Limb (tissue), 2 donors: Measurements from ENCODE around the gene TMOD2.

ENCODE experiments used
- DNase-seq, 2 donors: peaks; one replicate each; pipeline ENCODE4 v3.0.0-alpha.2; 2016; ENCODE audit errors: extremely low spot score in 2 of 2

Gene TMOD2

DNA sequence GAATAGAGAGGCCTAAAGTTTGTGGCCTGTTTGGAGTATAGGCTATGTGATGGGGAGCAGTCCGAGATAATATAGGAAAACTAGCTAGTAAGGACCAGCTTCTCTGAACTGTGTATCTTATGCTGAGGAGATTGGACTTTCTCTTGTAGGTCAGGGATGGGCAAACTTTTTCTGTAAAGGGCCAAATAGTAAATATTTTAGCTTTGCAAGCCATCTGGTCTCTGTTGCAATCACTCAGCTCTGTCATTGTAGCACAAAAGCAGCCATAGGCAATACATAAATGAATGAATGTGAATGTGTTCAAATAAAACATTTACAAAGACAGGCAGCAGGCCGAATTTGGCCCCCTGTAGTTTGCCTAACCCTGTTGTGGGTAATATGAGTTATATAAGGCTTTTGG is 102.6 kb downstream of the TMOD2 start:
- no peak for DNase-seq

DNA sequence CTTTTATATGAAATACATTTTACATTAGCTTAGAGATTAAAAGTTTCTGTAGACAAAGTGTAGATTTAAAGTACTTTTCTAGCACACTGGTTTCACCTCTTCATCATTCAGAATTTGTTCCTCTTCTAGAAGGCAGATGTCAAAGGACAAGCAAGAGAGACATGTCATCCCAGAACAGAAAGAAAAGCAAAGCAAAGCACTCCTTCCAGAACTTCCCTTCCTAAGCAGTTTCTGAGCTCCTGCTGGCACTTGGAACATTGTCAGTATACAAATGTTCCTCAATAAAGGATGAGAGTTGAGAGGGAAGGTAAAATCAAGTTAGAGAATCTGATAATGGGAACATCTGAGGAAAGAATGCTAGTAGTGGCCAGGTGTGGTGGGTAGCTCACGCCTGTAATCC is 104.2 kb downstream of the TMOD2 start:
- no peak for DNase-seq

- no peak for DNase-seq
Observed at GRCh38 chr15:51856714-51857380, 105.5 kb downstream of the TMOD2 start.

DNA sequence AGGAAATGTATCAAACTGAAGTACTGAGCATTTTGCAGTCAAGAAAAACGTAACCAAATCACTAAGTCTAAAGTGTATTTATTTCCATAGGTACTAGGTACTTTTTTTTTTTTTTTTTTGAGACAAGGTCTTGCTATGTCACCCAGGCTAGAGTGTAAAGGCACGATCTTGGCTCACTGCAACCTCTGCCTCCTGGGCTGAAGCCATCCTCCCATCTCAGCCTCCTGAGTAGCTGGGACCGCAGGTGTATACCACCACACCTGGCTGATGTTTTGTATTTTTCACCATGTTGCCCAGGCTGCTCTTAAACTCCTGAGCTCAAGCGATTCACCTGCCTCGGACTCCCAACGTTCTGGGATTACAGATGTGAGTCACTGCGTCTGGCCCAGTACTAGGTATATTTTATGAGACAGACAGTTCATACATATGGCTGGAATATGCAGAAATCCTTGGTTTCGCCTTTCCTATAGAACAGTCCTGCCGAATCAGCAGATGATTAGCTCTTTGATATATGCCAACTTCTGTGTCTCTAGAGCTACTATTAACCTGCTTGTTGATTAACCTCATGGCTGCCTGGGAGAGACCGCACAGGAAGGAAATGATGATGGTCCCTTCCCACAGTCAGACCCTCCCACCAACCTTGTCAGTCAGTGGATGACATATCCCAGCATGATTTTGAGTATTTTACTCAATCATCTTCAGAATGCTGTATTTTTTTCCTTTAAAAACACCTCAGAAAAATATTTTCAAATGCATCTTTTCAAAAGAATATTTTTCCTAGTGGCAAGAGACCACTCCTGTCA is 110.4 kb downstream of the TMOD2 start:
- DNase-seq, result no peak

- no peak for DNase-seq
Observed at GRCh38 chr15:51863131-51863530, 111.7 kb downstream of the TMOD2 start.

DNA sequence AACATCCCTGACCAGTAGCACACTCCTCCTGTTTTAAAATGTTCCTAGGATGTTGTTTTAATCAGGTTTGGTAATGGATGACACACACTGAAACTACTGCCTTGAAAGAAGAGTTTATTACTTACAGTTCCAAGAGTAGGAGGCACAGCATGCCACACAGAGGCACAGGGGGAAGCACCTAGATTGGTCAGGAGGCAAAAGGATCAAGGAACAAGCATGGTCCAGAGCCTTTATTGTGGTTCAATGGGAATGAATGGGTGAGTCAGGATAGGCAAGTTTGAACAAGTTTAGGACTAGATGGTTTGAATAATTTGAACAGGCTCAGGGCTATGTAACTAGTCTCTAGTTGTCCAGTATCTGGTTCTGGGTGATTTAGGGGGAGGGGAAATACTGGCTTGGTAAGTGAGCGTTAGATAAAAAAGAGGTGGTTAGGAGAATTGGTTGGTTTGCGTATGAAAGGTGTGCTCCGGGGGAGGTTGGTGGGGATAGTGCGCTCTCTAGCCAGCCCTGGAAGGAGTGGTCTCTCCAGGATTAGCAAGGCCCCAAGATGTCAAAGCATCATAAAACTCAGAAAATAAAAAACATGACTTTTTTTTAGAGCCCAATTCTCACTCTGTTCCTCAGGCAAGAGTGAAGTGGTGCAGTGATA is 113.1 kb downstream of the TMOD2 start:
- no peak for DNase-seq

DNA sequence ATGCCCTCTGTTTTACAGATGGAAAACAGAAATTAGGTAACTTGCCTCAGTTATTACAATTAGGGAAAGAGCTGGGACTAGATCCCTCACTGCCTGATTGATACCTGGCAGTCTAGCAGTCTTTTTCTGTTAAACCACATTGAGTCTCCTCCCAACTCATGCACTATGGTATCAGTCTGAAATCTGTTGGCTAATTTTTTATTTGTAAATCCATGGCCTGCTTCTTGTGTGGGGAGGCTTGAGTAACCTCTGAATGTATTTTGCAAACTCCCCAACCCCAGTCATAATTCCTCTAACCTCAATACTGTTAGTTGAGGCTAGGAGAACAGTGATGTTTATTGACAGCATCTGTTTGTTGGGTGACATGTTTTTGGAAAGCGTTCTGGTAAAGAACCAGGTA is 113.9 kb downstream of the TMOD2 start:
- DNase-seq, result no peak
